Measurements from ENCODE around the gene MARVELD2.
"Not testable (repeated sequence)": the region's sequence is repeated elsewhere in the genome, so short reads cannot be mapped to it uniquely, and the experiment has no call there.

The MARVELD2 gene

DNA sequence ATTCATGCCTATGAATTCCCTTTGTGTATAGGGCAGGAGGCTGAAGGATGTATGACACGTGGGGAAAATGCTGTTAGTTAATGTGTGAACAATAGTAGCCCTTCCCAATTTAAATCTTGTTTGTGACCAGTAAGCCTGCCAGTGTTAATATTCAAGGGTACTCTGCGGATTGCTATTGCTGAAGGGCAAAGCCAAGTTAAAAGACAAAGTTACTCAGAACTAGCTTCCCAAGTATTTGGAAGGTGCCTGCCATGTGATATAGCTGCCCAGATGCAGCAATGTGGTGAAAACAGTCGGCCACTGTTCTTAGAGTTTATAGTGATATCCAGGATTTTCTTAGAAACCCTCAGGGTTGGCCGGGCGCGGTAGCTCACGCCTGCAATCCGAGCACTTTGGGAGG lies 34.6 kb downstream of the MARVELD2 start:
- no peaks in the 10 kb centered on the region for H3K36me3 ChIP-seq (ENCODE audit: control insufficient read depth in 5 of 5, insufficient read depth in 5 of 5, low read length in 5 of 5)
- H3K27me3 ChIP-seq (ENCODE audit: control insufficient read depth in 5 of 5, insufficient read depth in 4 of 5, low read length in 5 of 5): no peaks in the 10 kb centered on the region
- no peaks in the 10 kb centered on the region for H3K9me3 ChIP-seq (ENCODE audit: control insufficient read depth in 5 of 5, low read length in 5 of 5)
- no peak overlapping the region for H3K9ac ChIP-seq (ENCODE audit: low read length in 5 of 5)
- H3K4me3 ChIP-seq (ENCODE audit: low read depth in 1 of 5, low read length in 5 of 5): no peak overlapping the region
- no peak overlapping the region for H3K27ac ChIP-seq (ENCODE audit: low read depth, low read length)
- H3K4me1 ChIP-seq (ENCODE audit: control insufficient read depth in 5 of 5, insufficient read depth in 5 of 5, low read length in 5 of 5): no peaks in the 10 kb centered on the region

DNA sequence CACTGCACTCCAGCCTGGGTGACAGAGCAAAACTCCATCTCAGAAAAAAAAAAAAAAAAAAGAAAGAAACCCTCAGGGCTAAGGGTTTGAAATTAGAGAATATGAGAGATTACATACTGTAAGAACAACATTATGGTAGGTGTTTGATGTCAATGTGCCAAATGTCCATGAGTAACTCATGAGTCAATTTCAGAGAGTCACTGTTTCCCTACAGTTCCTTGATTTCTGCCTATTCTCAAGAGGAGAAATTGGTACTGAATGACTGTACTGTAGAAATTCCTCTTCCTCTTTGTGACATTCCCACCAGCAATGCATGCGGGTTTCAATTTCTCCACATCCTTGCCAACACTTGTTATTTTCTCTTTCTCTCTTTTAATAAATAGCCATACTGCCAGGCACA lies 35.2 kb downstream of the MARVELD2 start:
- Histone ChIP-seq H3K9me3 (ENCODE audit: control insufficient read depth in 5 of 5, low read length in 5 of 5) (no peaks in the 10 kb centered on the region), H3K4me1 (ENCODE audit: control insufficient read depth in 5 of 5, insufficient read depth in 5 of 5, low read length in 5 of 5) (no peaks in the 10 kb centered on the region), H3K4me3 (ENCODE audit: low read depth in 1 of 5, low read length in 5 of 5) (no peak overlapping the region), H3K9ac (ENCODE audit: low read length in 5 of 5) (no peak overlapping the region), H3K36me3 (ENCODE audit: control insufficient read depth in 5 of 5, insufficient read depth in 5 of 5, low read length in 5 of 5) (no peaks in the 10 kb centered on the region), H3K27me3 (ENCODE audit: control insufficient read depth in 5 of 5, insufficient read depth in 4 of 5, low read length in 5 of 5) (no peaks in the 10 kb centered on the region), H3K27ac (ENCODE audit: low read depth, low read length) (no peak overlapping the region)

DNA sequence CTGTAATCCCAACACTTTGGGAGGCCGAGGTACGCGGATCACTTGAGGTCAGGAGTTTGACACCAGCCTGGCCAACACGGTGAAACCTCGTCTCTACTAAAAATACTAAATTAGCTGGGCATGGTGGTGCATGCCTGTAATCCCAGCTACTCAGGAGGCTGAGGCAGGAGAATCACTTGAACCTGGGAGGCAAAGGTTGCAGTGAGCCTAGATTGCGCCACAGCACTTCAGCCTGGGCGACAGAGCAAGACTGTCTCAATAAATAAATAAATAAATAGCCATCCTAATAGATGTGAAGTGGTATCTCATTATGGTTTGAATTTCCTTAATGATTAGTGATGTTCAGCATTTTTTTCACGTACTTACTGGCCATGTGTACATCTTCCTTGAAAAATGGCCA lies 35.6 kb downstream of the MARVELD2 start:
- not testable (repeated sequence) for H3K36me3 ChIP-seq (ENCODE audit: control insufficient read depth in 5 of 5, insufficient read depth in 5 of 5, low read length in 5 of 5); H3K4me3 ChIP-seq (ENCODE audit: low read depth in 1 of 5, low read length in 5 of 5); H3K9me3 ChIP-seq (ENCODE audit: control insufficient read depth in 5 of 5, low read length in 5 of 5); H3K27ac ChIP-seq (ENCODE audit: low read depth, low read length); H3K27me3 ChIP-seq (ENCODE audit: control insufficient read depth in 5 of 5, insufficient read depth in 4 of 5, low read length in 5 of 5); H3K4me1 ChIP-seq (ENCODE audit: control insufficient read depth in 5 of 5, insufficient read depth in 5 of 5, low read length in 5 of 5); H3K9ac ChIP-seq (ENCODE audit: low read length in 5 of 5)

DNA sequence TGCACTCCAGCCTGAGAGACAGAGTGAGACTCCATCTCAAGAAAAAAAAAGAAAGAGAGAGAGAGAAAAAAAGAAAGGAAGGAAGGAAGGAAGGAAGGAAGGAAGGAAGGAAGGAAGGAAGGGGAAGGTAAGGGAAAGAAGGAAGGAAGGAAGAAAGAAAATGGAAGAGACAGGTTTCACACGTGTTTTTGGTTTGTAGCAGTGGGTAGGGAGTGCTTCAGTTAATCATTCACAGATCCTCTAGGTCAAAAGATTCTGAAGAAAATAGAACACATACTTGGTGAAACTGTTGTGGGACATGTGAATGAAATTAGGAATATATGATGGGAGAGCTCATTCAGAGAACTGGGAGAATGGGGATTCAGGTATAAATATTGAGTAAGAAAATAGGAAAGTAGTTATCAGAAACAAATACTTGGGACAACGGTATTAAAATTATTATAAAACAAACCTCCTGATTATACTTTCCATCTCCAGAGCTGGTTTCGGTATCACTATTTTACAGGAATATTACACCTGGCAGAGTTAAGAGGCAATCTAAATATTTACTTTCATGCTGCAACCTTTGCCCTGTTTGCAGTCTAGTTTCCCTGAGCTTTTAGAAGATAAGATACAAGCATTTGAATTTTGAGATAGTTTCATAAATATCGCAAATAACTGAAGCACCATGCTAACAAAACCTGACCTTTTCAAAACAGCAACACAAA lies 37.2 kb downstream of the MARVELD2 start:
- H3K27ac ChIP-seq (ENCODE audit: low read depth, low read length): no peak overlapping the region
- H3K9ac ChIP-seq (ENCODE audit: low read length in 5 of 5): no peak overlapping the region

GRCh38 chr5:69453487-69453886 lies 38.6 kb downstream of the MARVELD2 start:
- not testable (repeated sequence) for H3K9me3 ChIP-seq (ENCODE audit: control insufficient read depth in 5 of 5, low read length in 5 of 5); H3K27me3 ChIP-seq (ENCODE audit: control insufficient read depth in 5 of 5, insufficient read depth in 4 of 5, low read length in 5 of 5); H3K27ac ChIP-seq (ENCODE audit: low read depth, low read length); H3K4me1 ChIP-seq (ENCODE audit: control insufficient read depth in 5 of 5, insufficient read depth in 5 of 5, low read length in 5 of 5); H3K36me3 ChIP-seq (ENCODE audit: control insufficient read depth in 5 of 5, insufficient read depth in 5 of 5, low read length in 5 of 5); H3K9ac ChIP-seq (ENCODE audit: low read length in 5 of 5); H3K4me3 ChIP-seq (ENCODE audit: low read depth in 1 of 5, low read length in 5 of 5)

More for the DNA sequence above, 37.2 kb downstream of the MARVELD2 start:
- no peaks in the 10 kb centered on the region for H3K9me3 ChIP-seq (ENCODE audit: control insufficient read depth in 5 of 5, low read length in 5 of 5)
- no peaks in the 10 kb centered on the region for H3K4me1 ChIP-seq (ENCODE audit: control insufficient read depth in 5 of 5, insufficient read depth in 5 of 5, low read length in 5 of 5)
- H3K27me3 ChIP-seq (ENCODE audit: control insufficient read depth in 5 of 5, insufficient read depth in 4 of 5, low read length in 5 of 5): no peaks in the 10 kb centered on the region
- H3K4me3 ChIP-seq (ENCODE audit: low read depth in 1 of 5, low read length in 5 of 5): no peak overlapping the region
- no peaks in the 10 kb centered on the region for H3K36me3 ChIP-seq (ENCODE audit: control insufficient read depth in 5 of 5, insufficient read depth in 5 of 5, low read length in 5 of 5)

GRCh38 chr5:69454460-69455249 lies 39.7 kb downstream of the MARVELD2 start:
- Histone ChIP-seq H3K27ac (ENCODE audit: low read depth, low read length) (no peak overlapping the region), H3K4me3 (ENCODE audit: low read depth in 1 of 5, low read length in 5 of 5) (no peak overlapping the region), H3K4me1 (ENCODE audit: control insufficient read depth in 5 of 5, insufficient read depth in 5 of 5, low read length in 5 of 5) (no peaks in the 10 kb centered on the region), H3K36me3 (ENCODE audit: control insufficient read depth in 5 of 5, insufficient read depth in 5 of 5, low read length in 5 of 5) (no peaks in the 10 kb centered on the region), H3K27me3 (ENCODE audit: control insufficient read depth in 5 of 5, insufficient read depth in 4 of 5, low read length in 5 of 5) (no peaks in the 10 kb centered on the region), H3K9me3 (ENCODE audit: control insufficient read depth in 5 of 5, low read length in 5 of 5) (no peaks in the 10 kb centered on the region), H3K9ac (ENCODE audit: low read length in 5 of 5) (no peak overlapping the region)

- not testable (repeated sequence) for H3K4me1 ChIP-seq (ENCODE audit: control insufficient read depth in 5 of 5, insufficient read depth in 5 of 5, low read length in 5 of 5); H3K9ac ChIP-seq (ENCODE audit: low read length in 5 of 5); H3K27me3 ChIP-seq (ENCODE audit: control insufficient read depth in 5 of 5, insufficient read depth in 4 of 5, low read length in 5 of 5); H3K4me3 ChIP-seq (ENCODE audit: low read depth in 1 of 5, low read length in 5 of 5); H3K27ac ChIP-seq (ENCODE audit: low read depth, low read length); H3K9me3 ChIP-seq (ENCODE audit: control insufficient read depth in 5 of 5, low read length in 5 of 5); H3K36me3 ChIP-seq (ENCODE audit: control insufficient read depth in 5 of 5, insufficient read depth in 5 of 5, low read length in 5 of 5)
Measured at GRCh38 chr5:69455428-69455988, 40.6 kb downstream of the MARVELD2 start.

GRCh38 chr5:69462170-69462569 lies 47.3 kb downstream of the MARVELD2 start:
- no peaks in the 10 kb centered on the region for H3K27me3 ChIP-seq (ENCODE audit: control insufficient read depth in 5 of 5, insufficient read depth in 4 of 5, low read length in 5 of 5)
- no peak overlapping the region for H3K27ac ChIP-seq (ENCODE audit: low read depth, low read length)
- H3K9ac ChIP-seq (ENCODE audit: low read length in 5 of 5): no peak overlapping the region
- no peaks in the 10 kb centered on the region for H3K9me3 ChIP-seq (ENCODE audit: control insufficient read depth in 5 of 5, low read length in 5 of 5)
- H3K36me3 ChIP-seq (ENCODE audit: control insufficient read depth in 5 of 5, insufficient read depth in 5 of 5, low read length in 5 of 5): no peaks in the 10 kb centered on the region
- H3K4me1 ChIP-seq (ENCODE audit: control insufficient read depth in 5 of 5, insufficient read depth in 5 of 5, low read length in 5 of 5): no peaks in the 10 kb centered on the region
- no peak overlapping the region for H3K4me3 ChIP-seq (ENCODE audit: low read depth in 1 of 5, low read length in 5 of 5)

GRCh38 chr5:69466375-69466774 lies 51.5 kb downstream of the MARVELD2 start:
- not testable (repeated sequence) for H3K27ac ChIP-seq (ENCODE audit: low read depth, low read length); H3K27me3 ChIP-seq (ENCODE audit: control insufficient read depth in 5 of 5, insufficient read depth in 4 of 5, low read length in 5 of 5); H3K36me3 ChIP-seq (ENCODE audit: control insufficient read depth in 5 of 5, insufficient read depth in 5 of 5, low read length in 5 of 5); H3K4me3 ChIP-seq (ENCODE audit: low read depth in 1 of 5, low read length in 5 of 5); H3K4me1 ChIP-seq (ENCODE audit: control insufficient read depth in 5 of 5, insufficient read depth in 5 of 5, low read length in 5 of 5); H3K9me3 ChIP-seq (ENCODE audit: control insufficient read depth in 5 of 5, low read length in 5 of 5); H3K9ac ChIP-seq (ENCODE audit: low read length in 5 of 5)

DNA sequence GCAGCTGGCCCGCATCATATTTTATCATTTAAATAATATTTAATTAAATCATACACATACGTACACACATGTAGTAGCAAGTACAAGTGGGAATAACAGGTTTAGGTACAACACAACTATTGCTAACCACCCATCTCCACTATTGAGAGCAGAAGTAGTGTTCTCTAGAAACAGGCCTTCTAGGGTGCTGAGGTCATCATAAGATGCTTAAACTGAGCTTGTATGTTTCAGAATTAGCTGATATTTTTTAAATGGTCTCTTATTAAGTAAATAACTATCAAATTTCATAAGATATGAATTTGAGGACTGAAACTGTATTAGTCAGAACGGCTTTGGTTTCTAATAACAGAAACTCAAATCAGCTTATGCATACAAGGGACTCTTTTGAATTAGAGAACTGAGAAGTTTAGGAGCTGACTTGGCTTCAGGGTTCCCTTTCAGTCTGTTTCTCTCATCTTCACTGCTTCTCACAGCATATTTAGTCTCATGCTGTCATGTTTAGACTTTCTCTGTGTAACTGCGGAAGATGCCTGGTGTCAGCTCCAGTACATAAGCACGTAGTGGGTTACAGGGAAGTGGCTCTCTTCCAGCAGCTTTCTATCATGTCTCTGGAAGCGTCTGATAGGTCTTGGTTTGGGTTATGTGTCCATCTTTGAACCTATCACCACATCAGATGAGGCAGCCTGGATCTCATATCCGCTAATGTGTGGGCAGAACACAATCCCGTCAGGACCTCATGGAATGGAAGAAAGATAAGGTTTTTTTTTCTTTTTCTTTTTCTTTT lies 52.7 kb downstream of the MARVELD2 start:
- Histone ChIP-seq H3K4me1 (ENCODE audit: control insufficient read depth in 5 of 5, insufficient read depth in 5 of 5, low read length in 5 of 5) (no peaks in the 10 kb centered on the region), H3K36me3 (ENCODE audit: control insufficient read depth in 5 of 5, insufficient read depth in 5 of 5, low read length in 5 of 5) (no peaks in the 10 kb centered on the region), H3K4me3 (ENCODE audit: low read depth in 1 of 5, low read length in 5 of 5) (no peak overlapping the region), H3K9me3 (ENCODE audit: control insufficient read depth in 5 of 5, low read length in 5 of 5) (peaks cover 0 to 3% (median 0%) of the 10 kb centered on the region in 5 donors), H3K9ac (ENCODE audit: low read length in 5 of 5) (no peak overlapping the region), H3K27me3 (ENCODE audit: control insufficient read depth in 5 of 5, insufficient read depth in 4 of 5, low read length in 5 of 5) (no peaks in the 10 kb centered on the region), H3K27ac (ENCODE audit: low read depth, low read length) (no peak overlapping the region)
